SHP77 treated with DMSO at 0.1 percent for 48 hours (cell line): ENCODE data around the gene FGD6.
A peak's percentile ranks its signal among the peaks of the same experiment; 100 is the strongest.

ENCODE experiments used
- DNase-seq: peaks from one replicate; lab custom pipeline; 2025; lab: John Stamatoyannopoulos, UW

FGD6 gene

GRCh38 chr12:95083938-95084337, 133.3 kb downstream of the FGD6 start:
- no peak for DNase-seq

GRCh38 chr12:95083471-95083870, 133.8 kb downstream of the FGD6 start:
- no peak for DNase-seq

- no peak for DNase-seq
Observed at GRCh38 chr12:95077341-95077740, 139.9 kb downstream of the FGD6 start.

GRCh38 chr12:95074766-95075165, 142.5 kb downstream of the FGD6 start:
- DNase-seq = no peak

GRCh38 chr12:95073698-95074520, 143.4 kb downstream of the FGD6 start:
- no peak for DNase-seq

GRCh38 chr12:95072900-95073697, 144.2 kb downstream of the FGD6 start, which contains the start of gene NR2C1:
TSS of gene NR2C1 (minus strand) at chr12:95073618. CDS start at chr12:95067384, 6,234 bp downstream.
- DNase-seq = peak; percentile 79

- DNase-seq = no peak
Observed at GRCh38 chr12:95070378-95070777, 146.9 kb downstream of the FGD6 start.

GRCh38 chr12:95066091-95066855, 151.0 kb downstream of the FGD6 start:
- DNase-seq = no peak

GRCh38 chr12:95060951-95061350, 156.3 kb downstream of the FGD6 start:
- DNase-seq = no peak

GRCh38 chr12:95059984-95060383, 157.3 kb downstream of the FGD6 start:
- no peak for DNase-seq

- no peak for DNase-seq
Observed at GRCh38 chr12:95057424-95057823, 159.8 kb downstream of the FGD6 start.

- DNase-seq = no peak
Observed at GRCh38 chr12:95055057-95055456, 162.2 kb downstream of the FGD6 start.

GRCh38 chr12:95054206-95054605, 163.1 kb downstream of the FGD6 start:
- no peak for DNase-seq

GRCh38 chr12:95051241-95051640, 166.0 kb downstream of the FGD6 start:
- DNase-seq = no peak

GRCh38 chr12:95037906-95038305, 179.4 kb downstream of the FGD6 start:
- no peak for DNase-seq

- DNase-seq = no peak
Observed at GRCh38 chr12:95034750-95035149, 182.5 kb downstream of the FGD6 start.
